NCI-H1930 (cell line): ENCODE results near the gene LAPTM5.
"Not testable (repeated sequence)": the region's sequence is repeated elsewhere in the genome, so short reads cannot be mapped to it uniquely, and the experiment has no call there.

Experiments used
- DNase-seq, 2 experiments: peaks; one replicate each; lab custom pipeline; 2025; lab: John Stamatoyannopoulos, UW

LAPTM5 gene

DNA sequence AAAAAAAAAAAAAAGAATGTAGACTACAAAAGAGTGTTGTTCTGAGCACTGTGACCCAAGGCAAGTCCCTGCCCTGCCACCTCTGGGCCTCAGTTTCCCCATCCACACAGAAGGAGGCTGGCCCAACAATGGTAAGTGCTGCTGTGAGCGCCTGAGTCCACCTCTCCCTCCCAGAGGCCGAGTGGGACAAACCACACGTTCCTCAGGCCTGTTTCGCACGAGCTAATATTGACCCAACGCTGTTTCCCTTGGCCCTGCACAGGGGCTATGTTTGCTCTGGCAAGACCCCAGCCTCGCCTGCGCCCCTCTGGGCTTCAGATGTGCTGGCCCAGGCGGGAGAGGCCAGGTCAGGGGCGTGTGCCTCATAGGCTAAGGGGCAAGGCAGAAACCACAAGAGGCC is 12.6 kb upstream of the LAPTM5 start:
- DNase-seq, result no peak

GRCh38 chr1:30768830-30769718 is 11.5 kb upstream of the LAPTM5 start:
- no peak for DNase-seq

DNA sequence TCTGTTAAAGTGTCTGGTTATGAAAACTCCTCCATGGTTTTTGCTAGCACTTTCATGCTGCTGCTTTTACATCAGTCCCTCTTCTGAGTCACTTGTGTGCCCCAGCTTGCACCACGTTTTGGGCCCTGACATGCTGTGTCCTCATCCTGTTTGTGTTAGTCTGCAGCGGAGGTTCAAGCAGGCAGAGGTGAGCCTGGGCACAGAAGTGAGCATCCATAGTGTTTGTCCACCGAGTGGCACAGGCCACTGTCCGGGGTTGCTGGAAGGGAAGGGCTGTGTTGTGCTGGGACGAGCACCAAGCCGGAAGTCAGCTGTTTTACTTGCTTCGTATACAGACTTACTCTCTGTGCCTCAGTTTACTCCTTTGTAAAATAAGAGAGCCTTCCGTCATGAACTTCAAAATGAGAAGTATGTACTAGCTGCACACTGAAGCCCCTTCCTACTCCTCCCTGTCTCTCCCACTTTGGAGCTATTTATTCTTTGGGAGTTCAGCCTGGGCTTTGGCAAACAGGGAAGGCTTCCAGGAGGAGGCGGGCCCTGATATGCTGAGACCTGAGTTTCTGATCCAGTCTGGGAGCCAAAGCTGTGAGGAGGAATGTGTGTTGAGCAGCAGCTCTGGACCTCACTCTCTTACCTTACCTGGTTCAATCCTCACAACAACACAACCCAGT is 10.7 kb upstream of the LAPTM5 start:
- no peak for DNase-seq

DNA sequence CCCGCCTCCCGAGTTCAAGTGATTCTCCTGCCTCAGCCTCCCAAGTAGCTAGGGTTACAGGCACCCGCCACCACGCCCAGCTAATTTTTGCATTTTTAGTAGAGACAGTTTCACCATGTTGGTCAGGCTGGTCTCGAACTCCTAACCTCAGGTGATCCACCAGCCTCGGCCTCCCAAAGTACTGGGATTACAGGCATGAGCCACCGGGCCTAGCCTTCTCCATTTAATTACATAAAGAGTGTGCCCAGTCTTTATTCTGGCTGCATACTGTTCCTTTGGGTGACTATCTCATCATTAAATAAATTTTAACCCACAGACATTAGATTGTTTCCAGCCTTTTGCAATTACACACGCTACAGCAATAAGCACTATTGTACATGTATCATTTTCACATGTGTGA is 9.4 kb upstream of the LAPTM5 start:
- not testable (repeated sequence) for DNase-seq

DNA sequence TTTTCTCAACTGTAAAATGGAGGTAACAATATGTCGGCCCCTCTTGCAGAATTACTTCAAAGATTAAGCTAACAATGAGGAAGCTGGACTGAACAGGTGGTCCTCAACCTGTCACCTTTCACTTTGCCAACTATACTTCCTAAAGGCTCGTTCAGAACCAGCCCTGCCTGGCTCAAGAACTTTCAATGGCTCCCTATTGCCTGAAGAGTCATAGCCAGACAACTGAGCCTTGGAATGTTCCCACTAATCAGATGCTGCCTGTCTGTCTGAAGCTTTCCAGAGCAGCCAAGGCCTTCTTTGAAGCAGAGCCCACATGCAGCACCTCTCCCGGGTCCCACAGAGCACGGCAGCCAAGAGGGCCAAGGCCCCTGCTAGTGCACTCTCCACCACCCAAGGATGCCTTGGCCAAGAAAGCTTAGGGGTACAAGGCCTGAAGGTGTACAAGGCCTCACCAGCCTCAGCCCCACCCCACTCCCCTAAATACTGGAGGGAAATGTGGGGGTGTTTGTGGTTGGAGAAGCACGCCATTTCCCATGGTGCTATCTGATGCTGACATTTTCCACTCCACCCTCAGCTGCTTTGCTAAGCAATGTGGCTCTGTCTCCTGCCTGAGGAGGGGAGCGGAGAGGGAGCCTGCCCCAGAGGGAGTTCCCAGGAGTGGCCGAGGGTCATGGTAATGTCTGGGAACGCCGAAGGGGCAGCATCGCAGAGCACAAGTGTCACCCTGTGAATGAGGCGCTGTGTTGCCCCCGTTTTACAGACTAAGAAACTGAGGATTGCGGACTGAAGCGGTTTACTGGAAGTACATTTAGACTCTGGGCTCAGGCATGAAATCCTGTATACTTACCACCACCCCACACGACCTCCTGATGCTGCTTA is 8.2 kb upstream of the LAPTM5 start:
- DNase-seq, result no peak

DNA sequence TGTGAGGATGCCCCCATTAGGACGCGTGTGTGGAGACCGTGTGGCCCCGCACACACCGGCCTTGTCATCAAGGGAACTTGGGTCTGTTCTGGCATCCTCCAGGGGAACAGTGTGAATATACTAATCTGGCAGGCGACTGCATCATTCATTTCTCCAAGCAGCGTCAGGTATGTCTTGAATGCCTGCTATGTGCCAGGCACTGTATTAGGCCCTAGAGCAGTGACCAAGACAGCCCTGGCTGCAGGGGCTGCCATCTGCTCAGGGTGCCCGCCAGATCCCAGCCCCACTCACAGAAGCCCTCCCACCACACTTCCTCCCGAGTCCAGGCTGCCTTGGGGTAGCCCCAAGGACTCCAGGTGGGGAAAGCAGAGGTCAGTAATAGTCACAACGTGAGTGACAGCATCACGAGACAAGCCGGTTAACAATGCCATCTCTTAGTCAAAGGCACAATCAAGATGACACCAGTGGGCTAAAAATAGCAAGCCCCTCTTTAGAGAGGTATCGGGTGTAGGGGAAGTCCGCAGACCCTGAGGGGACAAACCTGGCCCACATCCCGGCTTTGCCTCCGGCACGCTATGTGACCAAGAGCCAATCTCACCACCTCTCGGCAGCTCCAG is 7.5 kb upstream of the LAPTM5 start:
- DNase-seq, result no peak

GRCh38 chr1:30764396-30764795 is 6.8 kb upstream of the LAPTM5 start:
- no peak for DNase-seq

DNA sequence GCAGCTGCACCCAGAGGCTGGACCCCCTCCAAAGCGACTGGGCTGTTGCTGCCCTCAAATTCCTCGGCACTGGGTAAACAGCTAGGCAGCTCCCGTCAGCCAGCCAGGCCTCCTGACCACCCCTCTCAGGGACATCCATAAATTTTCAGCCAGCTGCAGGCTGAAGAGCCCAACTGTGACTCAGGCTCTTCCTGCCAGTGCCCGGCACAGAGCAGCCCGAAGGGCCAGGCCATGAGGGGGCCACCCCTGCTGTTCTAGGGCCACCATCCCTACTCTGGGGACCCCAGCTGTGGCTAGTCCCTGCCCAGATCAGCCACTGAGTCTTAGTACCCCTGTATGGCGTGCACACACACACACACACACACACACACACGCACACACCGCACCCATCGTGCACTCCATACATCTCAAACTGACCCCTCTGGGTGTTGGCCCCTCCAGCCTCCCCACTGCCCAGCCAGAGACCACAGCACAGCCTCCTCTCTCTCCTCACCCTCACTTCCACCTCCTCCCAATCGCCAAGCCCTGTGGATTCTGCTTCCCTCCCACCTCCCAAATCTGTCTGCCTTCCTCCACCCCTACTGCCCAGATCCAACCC is 6.2 kb upstream of the LAPTM5 start:
- DNase-seq, result no peak

DNA sequence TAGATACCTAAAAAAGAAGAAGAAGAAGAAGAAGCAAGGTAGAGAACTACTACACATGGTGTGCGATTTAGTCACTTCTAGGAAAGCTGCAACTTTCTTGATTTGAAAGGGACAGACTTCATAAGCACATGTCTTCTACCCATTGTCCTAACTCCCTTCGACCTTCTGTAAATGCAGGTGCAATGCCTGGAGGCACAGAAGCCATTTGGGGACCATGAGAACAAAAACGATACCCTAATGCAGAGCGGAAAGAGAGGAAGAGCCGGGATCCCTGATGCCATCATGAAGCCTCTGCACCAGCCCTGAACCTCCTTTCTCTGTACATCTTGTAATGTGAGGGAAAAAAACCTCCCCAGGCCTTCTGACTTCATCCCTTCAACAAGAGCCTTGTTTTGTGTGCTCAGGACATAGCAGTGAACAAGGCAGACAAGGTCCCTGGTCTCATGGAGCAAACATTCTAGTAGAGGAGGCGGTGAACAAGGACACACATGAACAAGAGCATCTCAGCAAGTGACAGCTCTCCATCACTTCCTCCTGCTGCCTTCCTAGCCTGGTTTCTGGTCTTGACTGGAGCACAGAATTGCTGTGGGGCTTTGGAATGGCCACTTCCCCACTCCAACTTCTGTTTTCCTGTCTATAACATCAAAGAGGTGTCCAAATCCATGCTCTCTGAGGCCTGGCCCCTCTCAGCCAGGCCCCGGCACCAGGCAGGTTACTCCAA is 5.5 kb upstream of the LAPTM5 start:
- no peak for DNase-seq

GRCh38 chr1:30762152-30762929 is 4.8 kb upstream of the LAPTM5 start:
- DNase-seq, result no peak

DNA sequence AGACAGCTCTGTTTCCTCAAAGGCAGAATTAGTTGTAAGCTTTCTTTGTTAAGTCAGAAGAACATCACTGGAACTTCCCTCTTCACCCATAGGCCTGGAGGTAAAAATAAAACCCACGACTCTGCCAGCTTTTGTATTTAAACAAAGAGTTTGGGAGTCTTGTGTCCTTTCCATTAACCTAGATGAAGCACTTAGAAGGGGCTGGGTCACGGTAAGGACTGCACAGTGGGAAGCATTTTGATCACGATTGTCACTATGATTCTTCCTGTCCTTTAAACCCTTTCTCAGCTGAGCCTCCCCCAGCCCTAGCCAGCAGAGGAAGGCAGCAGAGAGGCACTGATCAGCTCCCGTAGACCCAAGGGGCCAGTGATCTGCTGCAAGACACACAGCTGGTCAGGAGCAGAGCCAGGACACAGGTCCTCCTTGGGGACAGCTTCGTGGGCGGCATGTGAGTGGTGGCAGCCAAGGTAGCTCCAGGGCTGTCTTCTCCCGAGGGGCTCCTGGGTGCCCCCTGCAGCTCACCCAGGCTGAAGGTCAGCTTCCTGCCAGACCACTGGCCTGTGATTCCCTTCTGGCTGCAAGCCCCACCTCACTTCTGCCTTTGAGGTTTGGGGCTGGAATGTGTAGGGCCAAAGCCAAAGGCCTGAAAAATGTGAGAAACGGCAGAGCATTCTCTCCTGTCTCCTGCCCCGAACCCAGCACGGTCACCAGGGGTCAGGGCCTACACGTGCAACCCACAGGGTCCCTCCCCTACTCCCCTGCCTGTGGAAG is 4.0 kb upstream of the LAPTM5 start:
- no peak for DNase-seq

- DNase-seq, result no peak
Observed at GRCh38 chr1:30760596-30761324, 3.2 kb upstream of the LAPTM5 start.

- no peak for DNase-seq
Observed at GRCh38 chr1:30759718-30760281, 2.2 kb upstream of the LAPTM5 start.

DNA sequence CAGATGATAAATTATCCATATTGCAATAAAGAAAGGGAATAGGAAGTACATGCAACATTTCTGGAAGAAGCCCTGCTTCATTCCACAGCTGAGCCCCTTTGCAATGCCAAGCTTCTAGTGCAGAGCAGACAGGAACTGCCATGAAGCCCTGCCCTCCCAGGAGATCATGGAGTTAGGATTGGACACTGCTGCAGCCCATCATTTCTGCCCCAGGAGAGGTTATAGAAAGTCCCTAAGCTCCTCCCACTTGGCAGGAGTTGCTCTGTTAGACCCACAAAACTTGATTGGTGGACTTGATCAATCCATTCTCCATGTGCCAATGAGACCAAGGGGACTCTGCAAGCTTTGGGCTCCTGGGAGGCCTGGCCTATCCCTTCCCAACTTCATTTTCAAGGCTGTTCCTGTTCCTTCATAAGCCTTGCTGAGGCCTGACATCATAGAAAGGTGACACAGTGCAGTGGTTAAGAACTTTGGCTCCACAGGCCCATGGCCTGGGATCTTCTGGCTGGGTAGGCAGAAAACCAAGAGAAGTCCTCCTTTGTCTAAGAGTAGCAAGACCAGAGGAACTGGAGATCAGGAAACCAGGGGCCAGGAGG is 1.3 kb upstream of the LAPTM5 start:
- DNase-seq, result no peak

- no peak for DNase-seq
Observed at GRCh38 chr1:30758121-30758688, 631 bp upstream of the LAPTM5 start.

GRCh38 chr1:30756545-30757351 is 826 bp downstream of the LAPTM5 start:
- DNase-seq, result no peak

GRCh38 chr1:30756206-30756544 is 1.4 kb downstream of the LAPTM5 start:
- DNase-seq, result no peak
